ENCODE data around the gene PCBP4.
"Not testable (repeated sequence)": the region's sequence is repeated elsewhere in the genome, so short reads cannot be mapped to it uniquely, and the experiment has no call there.

Gene PCBP4

DNA sequence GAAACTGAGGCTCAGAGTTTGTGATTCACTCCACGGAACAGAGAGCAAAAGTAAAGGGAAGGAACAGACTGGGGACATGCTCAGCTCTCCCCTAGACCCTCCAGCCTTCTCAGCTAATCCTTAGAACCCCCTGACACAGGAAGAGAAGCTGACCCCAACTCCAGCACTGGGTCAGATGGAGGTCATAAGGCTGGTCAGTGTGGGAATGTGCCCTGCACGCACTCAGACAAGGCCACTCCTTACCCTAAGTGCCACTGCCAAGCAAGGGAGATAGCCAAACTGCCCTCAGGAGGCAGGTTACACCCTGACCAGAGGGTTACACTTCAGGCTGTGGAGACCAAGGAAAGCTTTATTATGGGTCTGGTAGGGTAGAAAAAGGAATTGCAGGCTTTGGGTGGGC lies 27.3 kb upstream of the PCBP4 start:
- no peak for DNase-seq (ENCODE audit: low read depth in 2 of 2)

DNA sequence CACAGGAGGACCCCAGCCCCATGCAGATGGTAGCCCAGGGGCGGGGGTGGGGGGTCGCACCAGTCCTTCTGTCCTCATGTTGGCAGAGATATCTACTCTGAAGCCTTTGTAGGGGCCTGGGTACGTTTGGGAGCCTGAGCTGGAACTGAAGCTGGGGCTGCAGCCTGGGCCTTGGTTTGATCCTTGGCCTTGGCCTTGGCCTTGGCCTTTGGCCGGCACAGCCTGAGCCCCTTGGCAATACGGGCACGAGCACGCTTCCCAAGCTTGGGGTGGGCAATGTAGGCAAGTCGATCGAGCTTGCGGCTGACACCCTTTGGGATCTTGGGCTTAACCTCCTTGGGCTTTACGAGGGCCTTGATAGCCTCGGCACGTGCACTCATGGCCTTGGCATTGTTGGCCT lies 26.4 kb upstream of the PCBP4 start:
- DNase-seq (ENCODE audit: low read depth in 2 of 2): not testable (repeated sequence)

DNA sequence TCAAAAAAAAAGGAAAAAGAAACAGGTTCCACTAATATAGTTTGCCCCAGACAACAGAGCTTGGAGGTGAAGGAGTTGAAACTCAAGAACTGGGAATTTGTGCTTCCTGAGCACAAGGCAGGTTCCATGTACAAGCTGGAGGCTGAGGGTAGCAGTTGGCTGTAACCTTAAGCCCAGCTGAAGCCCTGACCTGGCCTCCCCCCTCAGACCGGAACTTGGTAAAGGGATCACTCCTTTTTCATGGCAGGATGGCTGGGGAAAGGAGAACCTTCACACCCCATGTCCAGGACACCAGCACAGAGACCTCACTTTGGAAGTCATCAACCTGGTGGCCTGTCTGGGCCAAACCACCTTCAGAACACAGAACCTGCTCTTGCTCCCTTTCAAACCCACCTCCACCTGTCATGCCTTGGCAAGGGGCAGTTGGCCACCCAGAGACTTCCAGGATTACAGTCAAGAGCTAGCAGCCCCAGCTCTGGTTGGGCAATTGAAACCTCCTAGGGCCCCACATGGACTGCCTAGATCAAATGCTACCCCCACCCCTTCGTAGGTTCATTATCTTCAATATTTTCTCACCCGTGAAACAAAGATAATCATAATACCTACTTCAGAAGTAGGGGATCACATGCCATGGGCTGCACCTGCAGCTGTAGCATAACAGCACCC lies 24.9 kb upstream of the PCBP4 start:
- no peak for DNase-seq (ENCODE audit: low read depth in 2 of 2)

DNA sequence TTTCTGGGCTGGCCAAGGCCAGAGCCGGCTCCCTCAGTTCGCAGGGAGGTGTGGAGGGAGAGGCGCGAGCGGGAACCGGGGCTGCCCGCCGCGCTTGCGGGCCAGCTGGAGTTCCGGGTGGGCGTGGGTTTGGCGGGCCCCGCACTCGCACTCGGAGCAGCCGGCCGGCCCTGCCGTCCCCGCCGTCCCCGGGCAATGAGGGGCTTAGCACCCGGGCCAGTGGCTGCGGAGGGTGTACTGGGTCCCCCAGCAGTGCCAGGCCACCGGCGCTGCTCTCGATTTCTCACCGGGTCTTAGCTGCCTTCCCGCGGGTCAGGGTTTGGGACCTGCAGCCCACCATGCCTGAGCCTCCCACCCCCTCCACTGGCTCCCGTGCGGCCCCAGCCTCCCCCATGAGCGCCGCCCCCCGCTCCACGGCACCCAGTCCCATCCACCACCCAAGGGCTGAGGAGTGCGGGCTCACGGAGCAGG lies 23.3 kb upstream of the PCBP4 start:
- DNase-seq (ENCODE audit: low read depth in 2 of 2): not testable (repeated sequence)

DNA sequence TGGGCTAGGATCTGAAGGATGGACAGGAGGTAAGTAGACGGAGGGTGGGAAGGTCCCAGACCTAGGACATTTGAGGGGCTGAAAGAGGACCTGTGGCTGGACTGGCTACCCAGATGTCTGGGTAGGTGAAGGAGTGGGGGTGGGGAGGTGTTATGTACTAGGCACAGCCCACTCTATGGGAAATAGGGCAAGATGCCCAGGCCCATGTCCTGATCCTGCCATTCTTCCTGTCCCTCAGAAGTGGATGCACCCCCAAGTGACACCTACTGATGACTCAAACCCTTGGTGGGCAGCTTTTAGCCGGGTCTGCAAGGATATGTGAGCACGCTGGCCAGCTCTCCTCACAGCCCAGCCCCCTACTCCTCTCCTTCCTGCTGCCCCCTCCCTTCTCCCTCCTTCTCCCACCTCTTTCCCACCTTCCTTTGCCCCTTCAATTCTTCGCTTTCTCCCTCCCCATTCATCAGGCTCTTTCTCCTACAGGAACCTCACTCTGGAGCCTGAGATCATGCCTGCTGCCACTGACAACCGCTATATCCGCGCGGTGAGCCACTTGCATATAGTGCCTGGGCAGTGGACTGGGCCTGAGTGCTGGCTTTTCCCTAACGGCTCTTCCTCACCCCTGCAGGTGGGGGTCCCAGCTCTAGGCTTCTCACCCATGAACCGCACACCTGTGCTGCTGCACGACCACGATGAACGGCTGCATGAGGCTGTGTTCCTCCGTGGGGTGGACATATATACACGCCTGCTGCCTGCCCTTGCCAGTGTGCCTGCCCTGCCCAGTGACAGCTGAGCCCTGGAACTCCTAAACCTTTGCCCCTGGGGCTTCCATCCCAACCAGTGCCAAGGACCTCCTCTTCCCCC lies 21.3 kb upstream of the PCBP4 start:
- DNase-seq (ENCODE audit: low read depth in 2 of 2): no peak

DNA sequence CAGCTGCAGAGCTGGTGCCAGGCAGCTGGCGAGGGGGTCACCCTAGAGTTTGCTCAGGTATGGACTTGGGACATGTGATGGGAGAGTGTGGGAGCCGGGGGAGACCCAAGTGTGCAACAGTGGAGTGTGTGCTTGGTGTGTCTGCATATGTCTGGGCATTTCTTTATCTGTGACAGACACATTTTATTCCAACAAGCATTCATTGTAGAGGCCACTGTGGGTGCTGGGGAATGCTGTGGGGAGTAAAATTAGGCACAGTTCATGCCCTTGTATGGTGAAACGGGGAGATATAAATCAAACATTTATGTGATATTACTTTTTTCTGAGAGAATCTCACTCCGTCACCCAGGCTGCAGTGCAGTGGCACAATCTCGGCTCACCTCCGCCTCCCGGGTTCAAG lies 20.3 kb upstream of the PCBP4 start:
- no peak for DNase-seq (ENCODE audit: low read depth in 2 of 2)

DNA sequence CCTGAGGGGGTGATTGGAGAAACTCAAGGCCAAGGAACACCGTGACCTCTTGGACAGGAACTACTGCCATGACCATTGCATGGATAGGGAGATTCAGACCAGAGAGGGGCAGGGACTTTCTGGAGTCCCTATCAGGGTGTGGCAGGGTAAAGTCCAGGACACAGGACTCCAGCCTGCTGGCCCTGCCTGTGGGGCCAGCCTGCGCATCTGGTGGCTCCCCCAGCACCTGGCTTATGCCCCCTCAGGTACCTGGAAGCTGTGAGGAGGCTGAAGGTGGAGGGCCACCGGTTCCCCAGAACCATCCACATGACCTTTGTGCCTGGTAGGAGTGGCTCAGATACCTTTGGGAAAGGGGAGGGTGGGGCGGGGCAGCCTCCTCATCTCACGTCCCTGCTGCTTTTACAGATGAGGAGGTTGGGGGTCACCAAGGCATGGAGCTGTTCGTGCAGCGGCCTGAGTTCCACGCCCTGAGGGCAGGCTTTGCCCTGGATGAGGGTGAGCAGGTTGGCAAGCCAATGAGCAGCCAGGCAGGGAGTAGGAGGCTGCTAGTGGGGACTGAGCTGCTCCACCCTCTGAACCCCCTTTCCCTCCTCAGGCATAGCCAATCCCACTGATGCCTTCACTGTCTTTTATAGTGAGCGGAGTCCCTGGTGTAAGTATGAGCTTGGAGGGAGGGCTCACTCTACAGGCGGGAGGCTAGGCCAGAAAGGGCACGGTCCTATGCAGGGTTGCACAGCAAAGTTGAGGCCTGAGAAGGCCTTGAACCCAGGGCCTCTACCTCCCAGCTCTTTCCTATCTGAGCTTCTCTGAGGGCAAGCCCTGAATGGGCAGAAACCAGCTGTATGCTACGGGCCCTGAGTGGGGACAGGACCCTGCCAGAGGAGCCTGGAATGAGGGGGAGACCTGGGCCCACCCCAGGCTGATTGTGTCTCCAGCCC lies 19.0 kb upstream of the PCBP4 start:
- DNase-seq (ENCODE audit: low read depth in 2 of 2): no peak

DNA sequence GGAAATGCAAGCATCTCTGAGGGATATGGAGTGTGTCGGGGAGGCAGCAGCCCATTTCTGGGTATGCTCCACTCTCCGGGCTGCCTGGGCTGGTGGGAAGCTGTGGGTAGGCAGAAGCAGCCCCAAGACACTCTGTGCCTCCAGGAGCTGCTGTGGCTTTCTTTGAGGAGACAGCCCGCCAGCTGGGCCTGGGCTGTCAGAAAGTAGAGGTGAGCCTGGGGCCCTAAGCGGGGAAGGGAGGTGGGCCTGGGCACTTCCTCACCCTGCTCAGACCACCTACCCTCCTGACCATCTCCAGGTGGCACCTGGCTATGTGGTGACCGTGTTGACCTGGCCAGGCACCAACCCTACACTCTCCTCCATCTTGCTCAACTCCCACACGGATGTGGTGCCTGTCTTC lies 17.8 kb upstream of the PCBP4 start:
- DNase-seq (ENCODE audit: low read depth in 2 of 2): no peak

DNA sequence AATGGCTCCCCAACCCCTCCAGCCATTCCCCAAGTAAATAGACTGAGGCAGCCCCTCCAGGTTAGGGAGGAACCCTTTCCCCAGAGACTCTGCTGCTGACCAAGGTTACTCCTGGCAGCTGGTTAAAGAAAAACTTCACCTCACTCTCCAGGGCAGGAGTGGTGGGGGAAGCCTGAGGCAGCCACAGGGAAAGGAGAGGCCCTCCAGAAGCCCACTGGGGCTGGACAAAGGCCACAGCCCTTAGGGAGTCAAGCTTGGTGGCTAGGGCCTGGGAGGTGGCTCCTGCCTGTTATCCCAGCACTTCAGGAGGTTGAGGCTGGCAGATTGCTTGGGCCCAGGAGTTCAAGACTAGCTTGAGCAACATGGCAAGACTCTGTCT lies 17.0 kb upstream of the PCBP4 start:
- DNase-seq (ENCODE audit: low read depth in 2 of 2): no peak

DNA sequence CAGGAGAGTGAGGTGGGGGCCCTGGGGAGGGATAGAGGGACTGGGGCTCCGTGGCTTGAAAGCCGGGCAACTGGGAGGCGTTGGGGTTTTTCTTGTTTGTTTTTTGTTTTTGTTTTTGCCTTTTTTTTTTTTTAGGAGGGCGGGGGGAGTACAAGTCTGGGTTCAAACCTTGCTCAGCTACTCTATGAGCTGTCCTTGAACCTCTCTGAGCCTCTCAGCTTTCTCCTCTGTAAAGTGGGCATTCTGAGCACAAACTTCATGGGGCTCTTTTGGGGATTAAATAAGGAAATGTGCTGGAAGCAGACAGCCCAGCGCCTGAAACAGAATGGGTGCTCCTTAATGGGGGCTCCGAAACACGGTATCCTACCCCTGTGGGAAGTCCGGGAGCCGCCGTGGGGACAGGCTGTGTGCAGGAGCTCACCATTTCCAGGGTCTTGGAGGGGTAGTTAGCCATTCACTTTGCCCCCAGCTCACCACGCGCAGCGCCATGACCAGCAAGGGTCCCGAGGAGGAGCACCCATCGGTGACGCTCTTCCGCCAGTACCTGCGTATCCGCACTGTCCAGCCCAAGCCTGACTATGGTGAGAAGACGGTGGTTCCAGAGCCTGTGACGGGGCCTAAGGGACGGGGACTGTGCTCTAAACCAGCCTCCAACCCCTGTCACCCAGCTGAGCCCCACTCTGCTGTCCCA lies 16.5 kb upstream of the PCBP4 start:
- no peak for DNase-seq (ENCODE audit: low read depth in 2 of 2)

DNA sequence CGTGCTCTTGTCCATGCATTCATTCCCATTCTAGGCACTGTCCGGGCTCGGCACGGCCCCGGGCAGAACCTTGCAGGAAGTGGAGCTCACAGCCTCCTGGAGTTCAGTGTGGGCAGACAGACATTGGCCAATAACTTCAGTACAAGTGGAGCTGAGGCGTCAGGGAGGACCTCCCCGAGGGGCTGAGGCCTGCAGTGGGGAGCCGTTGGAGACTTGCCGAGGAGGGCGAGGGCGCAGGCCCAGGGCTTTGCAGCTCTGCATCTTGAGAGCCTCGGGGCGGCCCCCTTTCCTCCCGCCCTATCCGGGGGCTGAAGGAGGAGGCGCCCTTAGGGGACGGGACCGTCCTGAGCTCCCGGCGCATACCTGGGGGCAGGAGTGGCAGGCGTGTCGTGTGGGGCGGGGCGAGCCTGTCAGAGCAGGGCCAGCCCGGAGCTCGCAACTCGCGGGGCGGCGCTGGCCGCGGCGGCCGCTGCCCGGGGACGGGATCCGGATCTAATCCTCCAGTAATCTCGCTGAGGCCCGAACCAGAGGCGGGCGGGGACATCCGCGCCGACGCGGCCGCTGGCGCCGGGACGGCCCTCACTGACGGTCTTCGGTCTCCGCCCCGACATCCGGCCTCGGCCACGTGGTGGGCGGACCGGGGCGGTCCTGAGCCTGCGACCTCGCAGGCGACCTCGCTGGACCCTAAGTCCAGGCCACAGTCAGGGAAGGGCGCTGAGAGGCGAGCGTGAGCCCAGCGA lies 15.8 kb upstream of the PCBP4 start, which contains the start of gene ACY1:
Gene ACY1 (plus strand): TSS at position 698 of the 740 bp plus-strand sequence. CDS start 530 bp downstream, outside the sequence.
- peak in 1 of 2 donors; percentile 55 for DNase-seq (ENCODE audit: low read depth in 2 of 2)

DNA sequence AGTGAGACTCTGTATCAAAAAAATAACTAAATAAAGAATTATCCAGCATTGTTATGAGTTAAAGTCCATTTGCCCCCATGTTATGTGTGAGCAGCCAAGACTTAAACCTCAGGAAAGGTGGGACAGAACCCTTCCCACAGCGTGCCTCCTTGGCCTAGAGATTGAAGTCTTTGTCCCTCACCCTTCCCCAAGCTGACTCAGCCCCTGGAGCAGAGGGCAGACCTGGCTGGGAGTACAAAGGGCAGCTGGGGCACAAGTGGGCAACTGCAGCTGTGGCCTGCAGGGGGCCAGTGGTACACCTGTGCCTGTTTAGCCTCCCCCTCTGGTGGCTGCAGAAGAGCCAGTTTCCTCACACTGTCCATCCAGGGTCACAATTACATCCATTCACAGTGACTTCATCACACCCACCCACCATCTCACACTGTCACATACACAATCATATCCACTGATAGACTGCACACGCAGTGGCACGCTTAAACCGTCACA lies 15.1 kb upstream of the PCBP4 start:
- DNase-seq (ENCODE audit: low read depth in 2 of 2): no peak

DNA sequence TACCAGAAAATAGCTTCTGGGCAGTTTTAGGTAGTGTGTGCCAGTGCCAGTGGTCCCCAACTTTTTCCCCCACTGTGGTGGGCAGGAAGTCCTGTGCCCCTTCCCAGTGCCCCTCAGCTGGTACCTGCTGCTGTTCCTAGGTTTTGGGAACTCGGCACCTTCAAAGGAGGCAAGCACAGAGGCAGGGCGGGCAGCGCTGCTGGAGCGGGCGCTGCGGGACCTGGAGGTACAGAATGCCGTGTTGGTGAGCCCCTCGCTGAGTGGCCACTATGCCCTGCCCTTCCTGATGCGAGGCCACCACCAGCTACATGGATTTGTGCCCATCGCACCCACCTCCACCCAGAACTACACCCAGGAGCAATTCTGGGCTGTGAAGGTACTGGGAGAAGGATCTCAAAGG lies 13.0 kb upstream of the PCBP4 start:
- DNase-seq (ENCODE audit: low read depth in 2 of 2): no peak

DNA sequence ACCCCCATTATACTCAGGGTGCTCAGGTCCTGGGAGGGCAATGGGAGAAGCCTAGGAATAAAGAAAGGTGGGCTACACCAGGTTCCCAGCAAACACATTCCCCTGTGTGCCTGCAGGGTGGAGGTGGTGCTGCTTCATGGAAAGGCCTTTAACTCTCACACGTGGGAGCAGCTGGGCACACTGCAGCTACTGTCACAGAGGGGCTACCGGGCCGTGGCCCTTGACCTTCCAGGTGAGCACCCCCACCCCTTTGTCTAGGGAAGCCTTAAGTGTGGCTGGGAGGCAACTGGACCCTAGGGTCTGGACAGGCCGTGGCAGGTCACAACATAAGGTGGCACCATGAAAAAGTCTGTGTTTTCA lies 10.9 kb upstream of the PCBP4 start:
- DNase-seq (ENCODE audit: low read depth in 2 of 2): no peak

DNA sequence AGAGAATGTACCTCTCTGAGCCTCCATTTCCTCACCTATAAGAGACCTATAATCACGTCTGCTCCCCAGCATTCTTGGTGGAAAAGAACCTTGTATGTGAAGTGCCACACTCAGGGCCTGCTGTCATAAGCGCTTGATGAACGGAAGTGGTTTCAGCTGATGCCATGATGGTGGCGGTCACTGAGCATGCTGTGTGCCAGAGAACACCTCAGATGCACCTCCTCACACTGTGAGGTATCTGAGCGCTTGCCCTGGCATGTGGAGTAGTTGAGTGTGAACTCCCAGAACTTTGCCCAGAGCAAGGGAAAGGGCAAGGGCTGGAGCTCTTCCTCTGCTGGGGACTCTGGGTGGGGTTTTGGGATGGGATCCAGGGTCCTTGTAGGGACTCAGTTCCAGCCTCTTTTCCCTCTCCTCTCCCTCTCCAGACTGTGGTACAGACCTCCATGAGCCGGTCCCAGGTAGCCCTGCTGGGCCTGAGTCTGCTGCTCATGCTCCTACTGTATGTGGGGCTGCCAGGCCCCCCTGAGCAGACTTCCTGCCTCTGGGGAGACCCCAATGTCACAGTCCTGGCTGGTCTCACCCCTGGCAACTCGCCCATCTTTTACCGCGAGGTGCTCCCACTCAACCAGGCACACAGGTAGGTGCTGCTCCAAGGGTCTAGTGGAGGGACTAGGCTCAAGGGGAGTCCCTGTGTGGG lies 10.3 kb upstream of the PCBP4 start:
- DNase-seq (ENCODE audit: low read depth in 2 of 2): no peak

DNA sequence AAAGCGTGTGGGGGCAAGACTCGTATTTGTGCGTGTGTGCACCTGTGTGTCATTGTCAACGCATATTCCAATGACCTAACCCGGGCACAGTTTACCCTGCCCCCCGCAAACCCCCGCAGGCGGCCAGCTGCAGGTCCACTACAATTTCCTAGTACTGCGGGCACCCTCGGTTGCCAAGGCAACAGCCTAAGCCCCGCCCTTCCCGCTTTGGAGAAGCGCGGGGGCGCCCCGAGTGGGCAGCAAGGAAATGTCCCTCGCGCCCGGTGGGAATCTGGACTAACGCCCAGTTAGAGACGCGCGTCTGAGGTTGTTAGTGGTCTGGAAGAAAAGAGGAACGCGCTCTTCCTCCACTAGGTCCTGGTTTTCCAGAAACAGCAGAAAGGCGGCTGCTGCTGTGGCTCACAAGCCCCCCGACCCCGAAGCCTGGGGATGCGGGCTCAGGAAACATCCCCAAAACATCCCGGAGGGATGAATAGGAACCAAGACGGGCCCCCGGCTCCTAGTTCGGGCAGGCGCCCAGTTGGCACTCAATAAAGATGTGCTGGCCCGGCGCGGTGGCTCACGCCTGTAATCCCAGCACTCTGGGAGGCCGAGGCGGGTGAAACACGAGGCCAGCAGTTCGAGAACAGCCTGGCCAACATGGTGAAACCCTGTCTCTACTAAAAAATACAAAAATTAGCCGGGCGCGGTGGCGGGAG lies 8.7 kb upstream of the PCBP4 start:
- no peak for DNase-seq (ENCODE audit: low read depth in 2 of 2)

DNA sequence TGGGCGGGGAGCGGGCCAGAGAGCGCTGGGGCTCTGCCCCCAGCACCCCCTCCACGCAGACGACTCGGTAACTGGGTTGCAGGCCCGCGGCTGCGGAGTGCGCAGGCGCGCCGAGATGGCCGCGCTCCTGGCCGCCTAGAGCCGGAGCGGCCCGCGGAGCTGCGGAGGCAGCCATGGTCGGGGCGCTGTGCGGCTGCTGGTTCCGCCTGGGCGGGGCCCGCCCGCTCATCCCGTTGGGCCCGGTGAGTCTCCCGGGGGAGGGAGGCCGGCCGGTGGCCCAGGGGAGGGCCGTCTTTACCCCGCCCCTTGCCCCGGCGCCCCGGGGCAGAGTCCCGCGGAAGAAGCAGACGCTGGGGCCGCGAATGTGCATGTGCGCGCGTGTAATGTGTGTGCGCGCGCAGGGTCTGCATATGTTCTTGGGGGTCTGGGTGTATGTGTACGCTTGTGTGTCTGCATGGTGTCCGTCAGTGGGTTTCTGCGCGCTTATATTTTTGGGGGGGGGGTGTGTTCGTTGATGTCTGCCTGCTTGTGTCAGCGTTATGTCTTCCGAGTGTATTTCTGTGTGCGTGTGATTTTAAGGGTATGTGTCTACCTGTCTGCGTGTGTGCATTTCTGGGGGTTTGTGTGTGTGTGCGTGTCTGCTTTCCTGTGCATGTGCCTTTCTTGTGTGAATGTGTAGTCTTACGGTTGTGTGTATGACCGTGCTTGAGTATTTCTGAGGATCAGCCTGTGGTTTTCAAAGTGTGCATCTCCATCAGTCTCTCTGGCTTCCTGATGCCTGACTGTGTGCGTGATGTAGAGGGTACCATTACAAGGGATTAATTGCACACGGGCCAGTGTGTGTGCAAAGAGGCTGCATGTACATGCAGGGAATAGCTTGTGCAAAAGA lies 8.0 kb upstream of the PCBP4 start, which contains the start of gene ABHD14A:
Gene ABHD14A (plus strand): TSS at position 102 of the 889 bp plus-strand sequence. CDS start 72 bp downstream, at position 174.
- peak; percentile 42 to 47 for DNase-seq (ENCODE audit: low read depth in 2 of 2)

DNA sequence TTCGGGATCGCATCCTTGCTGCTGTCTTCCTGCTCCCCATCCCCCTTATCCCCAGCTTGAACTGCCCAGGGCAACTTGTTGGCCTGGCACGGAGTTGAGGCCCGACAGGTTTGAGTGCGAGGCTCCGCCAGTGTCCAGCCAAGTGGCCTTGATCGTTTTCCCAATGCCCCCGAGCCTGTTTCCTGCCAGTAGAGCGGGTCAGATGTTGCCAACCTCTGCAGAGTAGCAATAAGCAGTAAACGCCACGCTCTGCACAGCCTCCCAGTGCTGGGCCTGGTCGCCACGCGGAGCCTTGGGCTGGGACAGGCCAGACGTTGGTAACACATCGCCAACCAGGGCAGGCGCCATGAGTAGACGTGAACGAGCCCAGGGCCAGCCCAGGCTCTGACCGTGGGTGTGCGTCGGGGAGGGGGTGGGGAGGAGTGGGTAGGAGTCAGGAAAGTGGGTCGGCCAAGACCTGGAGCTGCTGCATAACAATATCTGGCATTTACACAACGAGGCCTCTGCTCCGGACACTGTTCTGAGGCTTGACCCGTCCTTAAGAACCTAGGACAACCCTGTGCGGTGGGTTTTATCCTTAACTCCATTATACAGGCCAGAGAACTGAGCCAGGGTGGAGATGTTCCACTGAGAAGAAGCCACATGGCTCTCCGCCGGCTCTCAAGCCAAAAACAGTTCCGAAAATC lies 7.2 kb upstream of the PCBP4 start:
- no peak for DNase-seq (ENCODE audit: low read depth in 2 of 2)

Data from stimulated activated CD4-positive, alpha-beta T cell treated with anti-CD3 and anti-CD28 coated beads, Interleukin-1b, Interleukin-23, amount 100 ng/mL, for 1 hour (primary cell).